HG03457 (cell line): ENCODE data around the gene GABRP.
"Not testable (repeated sequence)": the region's sequence is repeated elsewhere in the genome, so short reads cannot be mapped to it uniquely, and the experiment has no call there.

Experiments used
- ATAC-seq: cut with Tn5 transposase; IDR thresholded peaks from one replicate; pipeline ENCODE4 v1.9.1; 2021; ENCODE audit warnings: moderate number of reproducible peaks; ENCODE audit not compliant: unreplicated experiment

GABRP gene

DNA sequence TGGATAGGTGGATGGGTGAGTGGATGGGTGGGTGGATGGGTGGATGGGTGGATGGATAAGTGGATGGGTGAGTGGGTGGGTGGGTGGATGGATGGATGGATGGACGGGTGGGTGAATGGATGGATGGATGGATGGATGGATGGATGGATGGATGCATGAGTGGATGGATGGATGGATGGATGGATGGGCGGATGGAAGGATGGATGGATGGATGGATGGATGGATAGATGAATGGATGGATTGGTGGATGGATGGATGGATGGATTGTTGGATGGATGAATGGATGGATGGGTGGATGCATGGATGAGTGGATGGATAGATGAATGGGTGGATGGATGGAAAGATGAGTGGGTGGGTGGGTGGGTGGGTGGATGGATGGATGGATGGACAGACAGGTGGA is 29.0 kb upstream of the GABRP start:
- ATAC-seq: not testable (repeated sequence)

- no peak for ATAC-seq
Observed at GRCh38 chr5:170755679-170756456, 27.7 kb upstream of the GABRP start.

- ATAC-seq: no peak
Observed at GRCh38 chr5:170756691-170757090, 26.8 kb upstream of the GABRP start.

- ATAC-seq: peak; percentile 95
Observed at GRCh38 chr5:170757182-170757601, 26.3 kb upstream of the GABRP start.

- ATAC-seq: no peak
Observed at GRCh38 chr5:170757669-170758068, 25.9 kb upstream of the GABRP start.

GRCh38 chr5:170758481-170758880 is 25.0 kb upstream of the GABRP start:
- ATAC-seq: no peak

DNA sequence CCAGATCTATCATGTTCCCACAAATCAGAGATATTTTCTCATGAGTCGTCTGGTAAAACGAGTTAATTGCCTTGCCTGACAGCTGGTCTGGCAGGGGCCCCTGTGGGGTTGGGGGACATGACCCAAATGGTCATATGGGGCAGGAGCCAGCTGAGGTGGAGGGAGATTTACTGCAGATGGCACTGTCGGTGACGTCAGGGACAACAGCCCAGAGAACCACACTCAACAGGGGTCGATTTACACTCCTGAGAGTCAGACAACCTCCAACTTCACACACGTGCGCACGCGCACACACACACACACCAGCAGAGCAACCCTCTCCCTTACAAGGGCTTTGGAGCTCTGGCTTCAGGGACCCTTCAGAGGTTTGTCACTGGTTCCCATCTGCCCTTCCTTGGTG is 23.4 kb upstream of the GABRP start:
- ATAC-seq: no peak

DNA sequence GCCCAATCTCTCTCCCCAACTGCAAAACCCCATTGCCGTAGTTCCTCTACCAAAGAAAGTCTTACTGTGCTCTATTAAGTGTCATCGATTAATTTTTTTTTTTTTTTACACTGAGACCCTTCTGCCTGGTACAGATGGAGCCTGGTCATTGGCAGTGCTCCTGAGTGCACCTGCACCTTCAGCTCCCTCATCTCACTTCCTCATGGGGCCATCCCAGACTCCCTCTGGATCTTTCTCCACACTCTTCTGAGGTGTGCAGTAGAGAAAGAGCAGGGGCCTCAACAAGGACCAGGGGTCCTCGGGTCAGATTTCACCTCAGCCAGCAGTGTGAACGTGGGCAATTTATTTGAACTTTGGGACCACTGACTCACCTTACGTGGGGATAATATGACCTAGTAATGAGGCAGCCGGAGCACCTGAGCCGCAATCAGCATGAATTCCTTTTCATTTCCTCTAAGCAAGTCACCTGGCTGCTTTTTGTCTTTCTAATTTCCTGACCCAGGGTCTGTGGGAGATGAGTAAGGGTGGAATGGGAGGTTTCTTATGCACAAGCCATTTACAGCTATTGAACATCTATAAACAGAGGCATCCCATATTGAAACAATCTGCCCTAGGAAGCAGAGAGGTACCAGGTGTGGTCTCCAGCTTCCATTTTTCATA is 22.3 kb upstream of the GABRP start:
- no peak for ATAC-seq

- no peak for ATAC-seq
Observed at GRCh38 chr5:170761708-170762066, 21.8 kb upstream of the GABRP start.

GRCh38 chr5:170762298-170762697 is 21.2 kb upstream of the GABRP start:
- not testable (repeated sequence) for ATAC-seq

GRCh38 chr5:170765868-170766267 is 17.7 kb upstream of the GABRP start:
- not testable (repeated sequence) for ATAC-seq

DNA sequence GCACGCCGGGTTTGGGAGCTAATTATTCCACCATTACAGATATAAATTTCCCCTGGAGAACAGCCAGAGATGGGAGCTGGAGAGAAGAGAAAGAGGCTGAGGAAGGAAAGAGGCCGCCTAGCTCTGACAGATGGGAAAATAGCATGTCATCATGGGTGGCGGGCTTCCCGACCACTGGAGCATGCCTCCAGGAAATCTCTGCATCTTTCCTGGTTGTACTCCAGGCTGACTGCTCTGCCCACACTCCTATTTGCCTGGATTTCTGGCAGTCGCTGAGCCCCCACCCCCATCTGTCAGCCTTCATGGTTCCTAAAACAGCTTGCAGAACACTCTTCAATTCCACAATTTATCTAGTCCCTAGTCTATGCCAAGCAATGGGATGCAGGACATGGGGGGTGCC is 14.3 kb upstream of the GABRP start:
- ATAC-seq: no peak

DNA sequence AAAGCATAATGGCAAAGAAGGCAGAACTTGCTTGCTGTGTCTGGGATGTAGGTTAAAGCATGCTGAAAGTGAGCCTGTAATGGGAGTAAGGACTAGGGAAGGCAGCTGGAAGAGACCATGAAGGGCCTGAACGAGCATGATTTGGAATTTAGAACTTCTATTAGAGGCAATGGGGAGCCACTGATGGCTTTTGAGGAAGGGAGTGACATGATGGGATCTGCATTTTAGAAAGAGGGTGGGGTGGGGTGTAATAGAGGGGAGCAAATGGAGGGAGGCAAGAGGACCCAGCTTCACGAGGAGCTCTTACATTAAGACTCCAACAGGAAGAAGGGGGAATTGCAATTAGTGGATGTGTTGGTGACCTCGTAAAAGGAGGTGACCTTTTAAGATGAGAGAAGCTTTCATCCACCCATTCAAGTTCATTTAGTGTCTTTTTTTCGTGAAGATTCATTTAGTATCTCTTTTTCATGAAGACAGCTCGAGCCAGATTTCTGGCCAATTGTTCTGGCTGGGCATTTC is 13.6 kb upstream of the GABRP start:
- no peak for ATAC-seq

DNA sequence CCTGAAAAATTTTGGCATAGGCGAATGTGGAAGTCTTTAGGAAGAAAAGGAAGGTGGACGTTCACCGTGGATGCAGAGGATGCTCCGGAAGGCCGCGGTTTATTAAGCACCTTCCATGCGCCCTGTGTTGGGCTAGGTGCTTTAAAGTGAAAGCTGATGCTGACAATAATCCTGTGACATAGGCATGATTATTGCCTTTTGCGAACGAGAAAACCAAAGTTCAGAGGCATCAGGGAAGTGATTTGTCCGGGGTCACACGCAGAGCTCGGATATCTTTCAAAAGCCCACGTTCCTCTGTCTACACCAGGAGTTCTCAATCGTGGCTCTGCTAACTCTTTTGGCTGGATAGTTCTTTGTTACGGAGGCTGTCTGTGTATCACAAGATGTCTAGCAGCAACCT is 12.0 kb upstream of the GABRP start:
- ATAC-seq: no peak

GRCh38 chr5:170773024-170773985 is 10.2 kb upstream of the GABRP start:
- no peak for ATAC-seq

- no peak for ATAC-seq
Observed at GRCh38 chr5:170774831-170775230, 8.7 kb upstream of the GABRP start.

DNA sequence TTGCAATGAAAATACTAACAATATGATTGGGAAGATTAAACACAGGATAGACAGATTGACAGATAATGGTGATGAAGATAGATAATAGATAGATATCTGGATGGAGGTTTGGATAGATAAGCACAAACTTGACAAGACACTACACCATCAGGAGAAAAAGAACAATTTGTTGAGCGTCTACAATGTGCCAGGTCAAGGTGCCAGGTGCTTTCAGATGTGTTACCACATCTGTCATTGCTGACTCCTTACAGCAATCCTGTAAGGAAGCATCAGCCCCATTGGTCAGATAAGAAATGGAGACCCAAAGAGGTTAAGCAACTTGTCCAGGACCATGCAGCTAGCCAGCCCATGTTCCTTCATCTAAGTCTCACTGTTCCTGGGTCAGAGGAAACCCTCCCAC is 1.6 kb upstream of the GABRP start:
- ATAC-seq: no peak

DNA sequence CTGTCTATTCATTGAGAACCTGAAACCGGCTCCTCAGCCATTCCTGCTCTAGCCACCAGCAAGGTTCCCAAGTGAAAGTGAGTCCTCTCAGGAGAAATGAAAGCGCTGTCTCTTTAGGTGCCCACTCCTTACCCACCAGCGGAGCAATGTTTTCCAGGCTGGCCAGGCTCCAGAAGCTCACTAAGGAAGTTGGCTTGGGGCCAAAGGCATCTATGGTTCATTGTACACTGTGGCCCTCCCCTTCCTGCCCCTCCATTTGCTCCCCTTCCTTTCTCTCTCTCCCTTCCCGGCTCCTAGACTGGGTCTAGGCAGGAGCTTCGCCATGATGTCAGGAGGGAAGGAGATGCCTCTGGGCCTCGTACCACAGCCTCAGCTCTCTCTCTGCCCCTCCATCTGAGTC is 1.1 kb upstream of the GABRP start:
- ATAC-seq: no peak

DNA sequence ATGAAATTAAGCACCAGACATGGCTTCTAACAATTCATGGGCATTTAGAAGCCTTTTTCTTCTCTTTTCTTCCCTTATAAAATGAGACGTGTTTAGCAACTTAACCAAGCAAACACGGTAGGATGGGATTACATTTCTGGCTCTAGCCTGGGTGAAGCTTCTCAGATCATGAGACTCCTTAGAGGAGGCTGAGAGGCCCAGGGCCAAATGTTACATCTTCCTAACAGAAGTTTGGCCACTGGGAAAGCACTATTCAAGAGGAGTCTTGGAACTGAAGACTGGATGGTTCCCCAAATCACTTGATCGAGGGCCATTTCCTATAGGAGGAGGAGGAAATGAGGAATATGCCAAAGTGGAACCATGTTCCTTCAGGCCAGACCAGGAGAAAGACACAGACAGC is 1.9 kb downstream of the GABRP start:
- ATAC-seq: no peak

DNA sequence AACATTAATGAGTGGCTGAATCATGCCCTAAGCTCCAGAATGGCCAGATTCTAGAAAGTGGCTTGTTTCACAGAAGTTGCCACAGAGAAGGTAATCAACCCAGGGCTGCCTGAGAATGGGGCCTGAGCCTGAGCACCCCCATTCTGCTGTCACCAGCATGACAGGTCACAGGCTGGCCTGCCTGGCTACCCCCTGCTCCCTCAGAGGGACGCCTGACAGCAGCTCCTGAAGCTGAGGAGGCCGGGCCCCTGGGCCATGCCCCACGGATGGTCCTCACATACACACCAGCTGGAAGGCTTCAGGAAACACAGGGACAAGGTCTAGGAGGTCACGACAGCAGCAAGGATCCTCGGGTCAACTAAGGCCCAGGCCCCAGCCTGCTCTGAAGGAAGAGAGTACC is 3.7 kb downstream of the GABRP start:
- no peak for ATAC-seq

DNA sequence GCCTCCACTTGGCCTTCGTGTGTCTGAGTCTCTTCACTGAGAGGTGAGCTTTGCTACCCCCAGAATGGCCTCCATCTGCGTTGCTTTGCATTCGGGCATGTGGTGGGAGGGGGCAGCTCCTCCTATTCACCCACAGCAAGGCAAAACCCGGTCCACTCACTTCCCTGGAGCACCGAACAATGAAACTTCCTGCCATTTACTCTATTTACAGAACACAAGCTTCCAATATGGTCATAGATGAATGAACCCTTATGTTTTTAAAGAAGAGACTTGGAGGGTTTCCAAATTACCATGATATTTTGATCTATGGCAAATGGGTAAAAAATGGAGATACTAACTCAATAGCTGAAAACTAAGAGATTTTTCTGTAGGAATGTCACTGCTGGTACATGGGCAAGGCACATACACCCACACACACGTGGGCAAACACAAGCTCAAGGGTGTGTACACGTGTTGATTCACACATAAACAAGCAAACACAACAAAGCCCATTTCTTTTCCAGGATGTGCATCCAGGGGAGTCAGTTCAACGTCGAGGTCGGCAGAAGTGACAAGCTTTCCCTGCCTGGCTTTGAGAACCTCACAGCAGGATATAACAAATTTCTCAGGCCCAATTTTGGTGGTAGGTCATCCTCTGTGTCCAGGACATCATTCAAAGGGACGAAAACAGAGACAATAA is 5.2 kb downstream of the GABRP start:
- no peak for ATAC-seq
